Heart right ventricle (tissue), 16 donors: ENCODE measurements around the gene NACC2. TPM values are rescaled to one million over a fixed set of nuclear protein-coding genes. Genes with fewer than 3 reads are reported as not detected.

Experiments
- ATAC-seq, 8 donors: fragments of 200-7000 bp; cut with Tn5 transposase; one replicate each; pipeline ENCODE4 v1.9.1; 2020; ENCODE audit warnings: mild to moderate bottlenecking in 8 of 8, moderate library complexity in 8 of 8, moderate number of reproducible peaks in 1 of 8
- DNase-seq, 2 donors: peaks; one replicate each; pipeline ENCODE4 v3.0.0-alpha.2; 2020
- H3K27ac ChIP-seq, 10 donors: fragments of 200-600 bp; sonication (generic) in 2 of 10; one replicate each; pipeline versions ENCODE4 v1.5.0 to v1.8.0; 2020 to 2022; ENCODE audit warnings: mild to moderate bottlenecking in 3 of 10
- H3K27me3 ChIP-seq, 7 donors: fragments of 200-600 bp; one replicate each; pipeline ENCODE4 v1.8.0; 2021 to 2022; ENCODE audit warnings: mild to moderate bottlenecking in 2 of 7
- H3K36me3 ChIP-seq, 9 donors: fragments of 200-600 bp; sonication (generic) in 1 of 9; one replicate each; pipeline versions ENCODE4 v1.5.0 to v1.8.0; 2020 to 2022; ENCODE audit warnings: mild to moderate bottlenecking in 2 of 9
- H3K4me1 ChIP-seq, 9 donors: fragments of 200-600 bp; sonication (generic) in 1 of 9; one replicate each; pipeline versions ENCODE4 v1.5.0 to v1.8.0; 2020 to 2022; ENCODE audit warnings: mild to moderate bottlenecking in 4 of 9
- H3K4me3 ChIP-seq, 10 donors: fragments of 200-600 bp; sonication (generic) in 2 of 10; one replicate each; pipeline versions ENCODE4 v1.5.0 to v1.8.0; 2020 to 2022; ENCODE audit warnings: mild to moderate bottlenecking in 7 of 10, moderate library complexity in 2 of 10
- H3K9me3 ChIP-seq, 11 donors: fragments of 200-600 bp in 10 of 11; sonication (generic) in 2 of 11; one replicate each; pipeline versions ENCODE4 v1.5.0 to v1.8.0; 2013 to 2022; ENCODE audit warnings: mild to moderate bottlenecking in 2 of 11, control low read depth in 1 of 11, moderate library complexity in 1 of 11
- WGBS, 2 donors: extraction: QIAGEN DNeasy Blood & Tissue Kit; methylation state at CpG; one replicate each; pipeline ENCODE4 v1.1.7; 2013; ENCODE audit warnings: inconsistent platforms in 1 of 2; 5-methylcytosine and 5-hydroxymethylcytosine counted together
- intact Hi-C, 10 donors: fragments of 100-400 bp; cut with DNase I; formaldehyde crosslinking; loops; one replicate each; pipeline versions ENCODE4 v1.11.1 to v1.14.2; 2022
- polyA plus RNA-seq, 2 donors: library from polyadenylated mRNA; stranded (reverse); fragments of 200-250 nt; gene quantifications; one replicate each; pipeline ENCODE4 v1.2.3, GENCODE V29; 2013
- total RNA-seq, 10 donors: library from RNA; stranded (reverse); fragmentation: NEBNext Ultra II Directional in 3 of 10; extraction: Animal tissue kit (Norgen Biotek cat#: 25700) in 3 of 10; gene quantifications; one replicate each; pipeline versions ENCODE4 v1.2.1 to v1.2.4, GENCODE V29; 2021 to 2023
- TF ChIP-seq, protein P1 (sequence below), 9 donors: fragments of 200-600 bp; sonication (generic) in 2 of 9; IDR thresholded peaks; one replicate each; pipeline versions ENCODE4 v1.5.0 to v1.8.0; 2021 to 2022; ENCODE audit warnings: antibody characterized with exemption in 9 of 9, mild to moderate bottlenecking in 5 of 9, moderate library complexity in 1 of 9
- donor health status: Arrhythmogenic right ventricular cardiomyopathy.
- donor health status: ischemic (EF 13 %, LVEDD 7.1; RV severe dilation, severe dysfunction).
- donor health status: healthy with polysubstance abuse.
- donor health status: DM: no; HTN: yes; CAD: no.
- donor health status: DM: no; HTN: no; CAD: no.
- donor health status: ischemic (EF 25% LVEDD 6.9; RV normal size, moderate dysfunction).
- donor health status: ischemic (EF 25% LVEDD 5.7; RV mildly dilated, moderate dysfunction).
- donor health status: healthy.
- donor health status: DM: yes; HTN: yes; CAD: no.
- donor health status: Ischemic cardiomyopathy.
- donor health status: ischemic (EF 35%, LVEDD 5.7; RV mildly dilated, moderate dysfunction).
- donor health status: nonischemic (EF 11% LVEDD 7.7; RV severe dilation, severe dysfunction).
- donor health status: DM: yes; HTN: yes; CAD: no.
- donor health status: PGD.
- donor health status: ischemic (EF 29% LVEDD 5.4; RV normal size, mild dysfunction).
- donor health status: nonischemic (EF 23%, LVEDD 6.1; RV moderate dilation, normal function).

NACC2 gene
- total and polyA plus RNA-seq, 12 donors: 15.6 to 55.1 (median 39.7) TPM

DNA sequence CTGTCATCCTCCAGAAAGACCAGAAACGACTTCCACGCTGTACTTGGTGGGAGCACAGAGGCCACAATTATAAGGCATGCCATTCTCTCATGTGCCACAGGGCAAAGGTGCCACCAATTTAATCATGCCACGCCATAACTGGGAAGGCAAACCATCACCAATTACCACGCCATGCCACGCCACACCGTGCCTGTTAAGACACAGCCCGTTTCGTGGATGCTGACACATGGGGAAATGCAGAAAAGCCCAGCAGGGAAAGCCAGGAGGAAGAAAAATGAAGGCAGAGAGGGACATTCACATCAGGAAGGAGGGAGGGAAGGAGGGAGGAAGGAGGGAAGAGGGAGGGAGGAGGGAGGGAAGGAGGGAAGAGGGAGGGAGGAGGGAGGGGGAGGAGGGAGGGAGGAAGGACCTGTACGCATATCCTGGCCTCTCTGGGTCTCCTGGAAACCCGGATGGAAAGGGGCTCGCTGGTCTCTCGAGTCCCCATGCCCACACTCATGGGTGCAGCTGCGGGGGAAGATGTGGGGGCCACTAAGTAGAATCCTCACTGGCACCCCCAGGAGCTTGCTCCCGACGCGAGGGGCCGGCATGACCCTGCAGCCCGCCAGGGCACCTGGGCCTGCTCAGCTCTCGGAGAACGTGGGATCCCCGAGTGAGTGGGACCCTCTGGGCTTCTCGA is 72.2 kb downstream of the NACC2 start:
- DNase-seq (peak in 1 of 2 donors; percentile 3), ATAC-seq (peak in 1 of 8 donors; percentile 8)
- H3K27ac ChIP-seq: no peak overlapping the region
- TF ChIP-seq, protein P1, sequence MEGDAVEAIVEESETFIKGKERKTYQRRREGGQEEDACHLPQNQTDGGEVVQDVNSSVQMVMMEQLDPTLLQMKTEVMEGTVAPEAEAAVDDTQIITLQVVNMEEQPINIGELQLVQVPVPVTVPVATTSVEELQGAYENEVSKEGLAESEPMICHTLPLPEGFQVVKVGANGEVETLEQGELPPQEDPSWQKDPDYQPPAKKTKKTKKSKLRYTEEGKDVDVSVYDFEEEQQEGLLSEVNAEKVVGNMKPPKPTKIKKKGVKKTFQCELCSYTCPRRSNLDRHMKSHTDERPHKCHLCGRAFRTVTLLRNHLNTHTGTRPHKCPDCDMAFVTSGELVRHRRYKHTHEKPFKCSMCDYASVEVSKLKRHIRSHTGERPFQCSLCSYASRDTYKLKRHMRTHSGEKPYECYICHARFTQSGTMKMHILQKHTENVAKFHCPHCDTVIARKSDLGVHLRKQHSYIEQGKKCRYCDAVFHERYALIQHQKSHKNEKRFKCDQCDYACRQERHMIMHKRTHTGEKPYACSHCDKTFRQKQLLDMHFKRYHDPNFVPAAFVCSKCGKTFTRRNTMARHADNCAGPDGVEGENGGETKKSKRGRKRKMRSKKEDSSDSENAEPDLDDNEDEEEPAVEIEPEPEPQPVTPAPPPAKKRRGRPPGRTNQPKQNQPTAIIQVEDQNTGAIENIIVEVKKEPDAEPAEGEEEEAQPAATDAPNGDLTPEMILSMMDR (IDR thresholded peaks at IDR 0.05): no peak
- H3K36me3 ChIP-seq: peaks cover 0 to 9% (median 0%) of the 10 kb centered on the region in 9 donors
- H3K9me3 ChIP-seq: no peaks in the 10 kb centered on the region
- intact Hi-C loops: no loop called here
- H3K27me3 ChIP-seq: no peaks in the 10 kb centered on the region
- peaks cover 0 to 35% (median 24%) of the 10 kb centered on the region in 9 donors for H3K4me1 ChIP-seq
- WGBS, 2 donors: 92 to 93% methylated on average over 22 of the region's 22 CpGs
- no peak overlapping the region for H3K4me3 ChIP-seq

DNA sequence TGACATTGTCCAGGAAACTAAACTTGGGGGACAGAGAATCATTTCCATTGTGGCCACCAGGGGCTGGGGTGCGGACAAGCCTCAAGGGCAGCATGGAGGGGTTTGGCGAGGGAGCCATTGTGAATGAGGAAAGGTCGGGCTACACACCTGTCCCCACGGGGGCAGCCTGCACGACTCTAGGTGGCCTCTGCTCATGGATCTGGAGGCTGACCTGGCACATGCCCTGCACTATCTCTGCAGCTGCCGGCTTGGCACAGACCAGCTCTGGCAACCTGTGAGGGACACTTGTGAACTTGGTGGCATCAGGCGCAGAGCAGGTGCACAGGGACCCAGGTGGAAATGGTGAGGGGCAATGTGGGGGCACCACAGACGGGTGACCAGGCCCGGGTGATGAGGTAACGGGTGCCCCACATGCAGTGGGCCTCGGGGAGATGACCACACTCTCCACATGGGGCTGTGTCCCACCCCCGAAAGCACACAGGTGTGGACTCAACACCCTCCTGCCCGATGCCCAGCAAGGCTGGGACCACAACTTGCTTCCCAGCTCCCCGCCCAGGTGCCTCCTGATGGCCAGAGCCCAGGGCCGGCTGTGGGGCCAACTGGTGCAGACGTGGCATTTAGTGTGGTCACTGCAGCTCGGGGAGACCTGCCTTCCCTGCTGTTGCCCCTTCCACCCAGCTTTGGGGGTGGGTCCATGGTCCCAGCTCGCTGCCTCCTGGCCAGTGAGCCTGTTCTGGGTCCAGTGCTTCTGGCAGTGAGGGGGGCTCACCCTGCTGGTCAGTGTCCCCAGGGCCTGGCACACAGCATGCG is 73.0 kb downstream of the NACC2 start:
- H3K4me3 ChIP-seq: no peak overlapping the region
- TF ChIP-seq, protein P1 (IDR thresholded peaks at IDR 0.05): no peak
- H3K36me3 ChIP-seq: peaks cover 0 to 9% (median 0%) of the 10 kb centered on the region in 9 donors
- intact Hi-C loops: no loop called here
- peaks cover 0 to 35% (median 24%) of the 10 kb centered on the region in 9 donors for H3K4me1 ChIP-seq
- ATAC-seq (peak in 5 of 8 donors; percentile 20 to 48 (median 27)), DNase-seq (peak; percentile 10 to 16)
- H3K27ac ChIP-seq: no peak overlapping the region
- H3K9me3 ChIP-seq: no peaks in the 10 kb centered on the region
- 78 to 87% methylated on average over 19 of the region's 19 CpGs for WGBS, 2 donors
- no peaks in the 10 kb centered on the region for H3K27me3 ChIP-seq

DNA sequence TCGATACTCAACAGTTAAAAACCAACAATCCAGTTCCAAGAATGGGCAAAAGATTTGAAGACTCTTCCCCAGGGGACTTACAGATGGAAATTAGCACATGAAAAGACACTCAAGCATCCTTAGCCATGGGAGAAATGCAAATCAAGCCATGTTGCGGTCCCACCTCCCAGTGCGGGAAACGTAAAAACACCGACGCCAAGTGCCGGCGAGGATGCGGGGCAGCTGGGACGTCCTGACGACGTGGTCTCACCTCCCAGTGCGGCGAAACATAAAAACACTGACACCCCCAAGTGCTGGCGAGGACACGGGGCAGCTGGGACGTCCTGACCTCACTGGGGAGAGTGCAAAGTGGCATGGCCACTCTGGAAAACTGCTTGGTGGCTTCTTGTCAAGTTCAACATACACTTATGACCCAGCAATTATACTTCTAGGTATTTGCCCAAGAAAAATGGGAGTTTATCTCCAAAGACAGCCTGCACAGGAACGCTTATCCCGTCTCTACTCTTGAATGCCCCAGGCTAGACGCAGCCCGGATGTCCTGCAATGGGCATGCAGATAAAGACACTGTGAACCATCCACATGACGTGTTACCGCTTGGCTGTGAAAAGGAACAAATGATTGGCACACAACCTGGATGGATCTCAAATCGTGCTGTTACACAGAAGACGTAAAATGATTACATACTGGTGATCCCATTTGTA is 73.8 kb downstream of the NACC2 start:
- Histone ChIP-seq H3K4me3 (no peak overlapping the region), H3K36me3 (peaks cover 0 to 9% (median 0%) of the 10 kb centered on the region in 9 donors), H3K4me1 (peaks cover 0 to 35% (median 24%) of the 10 kb centered on the region in 9 donors), H3K9me3 (no peaks in the 10 kb centered on the region), H3K27ac (no peak overlapping the region), H3K27me3 (no peaks in the 10 kb centered on the region)
- WGBS, 2 donors: 79 to 81% methylated on average over 25 of the region's 25 CpGs
- TF ChIP-seq, protein P1 (IDR thresholded peaks at IDR 0.05): no peak
- intact Hi-C loops: no loop called here
- ATAC-seq (peak in 4 of 8 donors; percentile 16 to 53 (median 37)), DNase-seq (no peak)

DNA sequence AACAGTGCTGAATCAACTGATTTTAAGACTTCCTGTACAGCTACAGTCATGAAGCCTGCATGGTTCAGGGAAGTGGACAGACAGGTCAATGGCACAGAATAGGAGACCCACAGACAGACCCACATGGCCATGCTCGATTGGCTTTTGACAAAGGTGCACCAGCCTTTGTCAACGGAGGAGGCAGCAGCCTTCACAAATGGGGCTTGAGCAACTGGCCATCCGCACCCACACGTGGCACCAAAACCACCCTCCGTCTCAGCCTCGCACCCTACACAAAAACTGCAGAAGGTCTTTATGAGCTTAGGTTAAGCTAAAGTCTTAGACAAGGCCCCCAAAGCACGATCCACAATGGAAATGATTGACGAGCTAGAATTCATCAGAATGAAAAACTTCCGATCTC is 74.4 kb downstream of the NACC2 start:
- peaks cover 0 to 36% (median 24%) of the 10 kb centered on the region in 9 donors for H3K4me1 ChIP-seq
- no peak overlapping the region for H3K27ac ChIP-seq
- H3K4me3 ChIP-seq: no peak overlapping the region
- ATAC-seq: no peak
- TF ChIP-seq, protein P1 (IDR thresholded peaks at IDR 0.05): no peak
- no peak for DNase-seq
- no peaks in the 10 kb centered on the region for H3K9me3 ChIP-seq
- H3K36me3 ChIP-seq: peaks cover 0 to 15% (median 0%) of the 10 kb centered on the region in 9 donors
- no peaks in the 10 kb centered on the region for H3K27me3 ChIP-seq
- WGBS, 2 donors: 90 to 94% methylated on average over 9 of the region's 9 CpGs
- intact Hi-C loops: no loop called here
